Activated CD4-positive, alpha-beta T cell treated with anti-CD3 and anti-CD28 coated beads, Interleukin-2, amount 10 ng/mL, durations not matched to agents 7 days and 5 days (primary cell): ENCODE results near the gene CPZ. TPM values are rescaled to one million over a fixed set of nuclear protein-coding genes. Genes with fewer than 3 reads are reported as not detected.

Source experiments
- CTCF ChIA-PET: fragments of 350-600 bp; sonication (Branson Sonifier 250); formaldehyde crosslinking; loops from one replicate; lab custom pipeline; 2021; ENCODE audit warnings: antibody characterized with exemption; lab: Charles Lee
- POLR2A ChIA-PET: fragments of 350-600 bp; sonication (Branson Sonifier 250); formaldehyde crosslinking; loops from one replicate; lab custom pipeline; 2021; ENCODE audit warnings: antibody characterized with exemption; lab: Charles Lee
- DNase-seq: peaks from one replicate; pipeline ENCODE4 v3.0.0-alpha.2; 2020
- H3K27ac Mint-ChIP-seq: one replicate; pipeline ENCODE4 v1.8.0; 2021; ENCODE audit warnings: mild to moderate bottlenecking, moderate library complexity, mixed read lengths
- H3K27me3 Mint-ChIP-seq: one replicate; pipeline ENCODE4 v1.8.0; 2021; ENCODE audit warnings: mixed read lengths
- H3K36me3 Mint-ChIP-seq: one replicate; pipeline ENCODE4 v1.8.0; 2021; ENCODE audit warnings: low read depth, mixed read lengths
- H3K4me1 Mint-ChIP-seq: one replicate; pipeline ENCODE4 v1.8.0; 2021; ENCODE audit warnings: mixed read lengths
- H3K4me3 Mint-ChIP-seq: one replicate; pipeline ENCODE4 v1.8.0; 2021; ENCODE audit warnings: mild to moderate bottlenecking, moderate library complexity, mixed read lengths
- H3K9me3 Mint-ChIP-seq: one replicate; pipeline ENCODE4 v1.8.0; 2021; ENCODE audit warnings: mixed read lengths
- total RNA-seq, 2 experiments: library from RNA; stranded (reverse); gene quantifications; one replicate each; pipeline ENCODE4 v1.2.3, GENCODE V29; 2021

CPZ gene
- total RNA-seq, 2 experiments from 2014 or later: not detected

- no peak for DNase-seq
- ChIA-PET CTCF (no interaction called here), POLR2A (no interaction called here)
- Mint-ChIP-seq H3K9me3 (no peaks in the 10 kb centered on the region), H3K27ac (no peak overlapping the region), H3K27me3 (peaks cover 13% of the 10 kb centered on the region), H3K4me3 (no peak overlapping the region), H3K36me3 (no peaks in the 10 kb centered on the region), H3K4me1 (peaks cover 8% of the 10 kb centered on the region)
Observed at GRCh38 chr4:8597319-8597718, 4.8 kb downstream of the CPZ start.

GRCh38 chr4:8597791-8598190 lies 5.2 kb downstream of the CPZ start:
- Mint-ChIP-seq H3K9me3 (no peaks in the 10 kb centered on the region), H3K4me1 (peaks cover 8% of the 10 kb centered on the region), H3K4me3 (no peak overlapping the region), H3K27me3 (peaks cover 13% of the 10 kb centered on the region), H3K36me3 (no peaks in the 10 kb centered on the region), H3K27ac (no peak overlapping the region)
- ChIA-PET POLR2A (no interaction called here), CTCF (no interaction called here)
- no peak for DNase-seq

DNA sequence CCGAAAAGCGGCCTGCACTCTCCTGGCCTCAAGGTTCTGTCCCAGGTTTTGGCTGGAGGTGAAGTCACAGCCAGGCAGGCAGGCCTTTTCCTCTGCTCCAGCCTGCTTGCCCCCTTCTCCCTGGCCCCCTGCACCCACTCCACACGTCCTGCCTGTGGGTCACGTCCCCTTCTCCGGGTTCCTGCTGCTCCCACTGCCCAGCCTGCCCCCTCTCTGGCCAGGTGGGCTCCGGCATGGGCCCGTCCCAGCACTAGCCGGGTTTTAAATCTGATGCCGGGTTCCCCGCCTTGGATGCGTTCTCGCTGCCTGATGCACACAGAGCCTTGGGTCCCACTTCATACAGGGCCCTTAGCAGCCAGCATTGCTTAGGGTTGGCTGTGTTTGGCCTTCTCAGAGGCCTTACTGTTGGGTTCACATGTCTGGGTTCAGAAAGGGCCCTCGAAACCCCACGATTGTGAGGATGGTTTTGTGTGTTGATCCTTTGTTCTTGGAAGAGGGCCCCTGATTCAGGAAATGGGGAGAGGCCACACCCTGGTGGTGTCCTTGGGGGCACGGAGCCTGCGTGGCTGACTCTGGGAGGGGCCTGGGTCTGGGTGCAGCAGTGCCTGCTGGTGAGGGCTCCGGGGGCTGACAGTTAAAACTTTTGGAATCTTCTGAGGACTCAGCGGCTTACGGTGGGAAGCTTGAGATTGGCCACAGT lies 6.0 kb downstream of the CPZ start:
- POLR2A ChIA-PET: no interaction called here
- Mint-ChIP-seq H3K27me3 (peaks cover 10% of the 10 kb centered on the region), H3K9me3 (no peaks in the 10 kb centered on the region), H3K36me3 (no peaks in the 10 kb centered on the region), H3K4me3 (no peak overlapping the region), H3K27ac (no peak overlapping the region), H3K4me1 (peaks cover 8% of the 10 kb centered on the region)
- DNase-seq: no peak
- CTCF ChIA-PET: no interaction called here

GRCh38 chr4:8599091-8599460 lies 6.5 kb downstream of the CPZ start:
- peaks cover 4% of the 10 kb centered on the region for H3K27me3 Mint-ChIP-seq
- ChIA-PET POLR2A (no interaction called here), CTCF (no interaction called here)
- no peaks in the 10 kb centered on the region for H3K36me3 Mint-ChIP-seq
- H3K4me1 Mint-ChIP-seq: peaks cover 8% of the 10 kb centered on the region
- no peaks in the 10 kb centered on the region for H3K9me3 Mint-ChIP-seq
- no peak overlapping the region for H3K4me3 Mint-ChIP-seq
- DNase-seq: no peak
- no peak overlapping the region for H3K27ac Mint-ChIP-seq

DNA sequence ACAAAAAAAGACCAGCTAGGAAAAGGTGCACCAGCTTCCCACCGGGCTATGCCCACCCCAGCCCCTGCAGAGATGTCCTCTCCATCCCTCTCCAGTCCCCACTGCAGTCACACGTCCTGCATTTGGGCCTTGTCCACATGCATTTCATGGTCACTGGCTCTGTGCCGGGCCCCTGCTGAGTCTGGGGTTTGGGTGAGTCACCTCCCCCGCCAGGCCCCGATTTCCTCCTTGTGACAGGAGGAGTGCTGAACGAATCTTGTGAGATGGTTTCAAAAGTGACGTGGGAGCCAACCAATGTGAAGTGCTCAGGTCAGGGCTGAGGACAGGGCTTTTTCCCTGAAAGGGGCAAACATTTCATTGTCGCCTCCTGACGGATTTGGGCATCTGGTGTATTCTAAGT lies 7.1 kb downstream of the CPZ start:
- no peaks in the 10 kb centered on the region for H3K9me3 Mint-ChIP-seq
- no peak for DNase-seq
- ChIA-PET CTCF (interaction anchor here (0.5 kb wide), 1 partner anchor 214 kb away, joined by 3 read pairs; no protein-coding TSS in a partner anchor), POLR2A (no interaction called here)
- H3K27ac Mint-ChIP-seq: no peak overlapping the region
- no peak overlapping the region for H3K4me3 Mint-ChIP-seq
- peaks cover 8% of the 10 kb centered on the region for H3K4me1 Mint-ChIP-seq
- no peaks in the 10 kb centered on the region for H3K36me3 Mint-ChIP-seq
- H3K27me3 Mint-ChIP-seq: no peaks in the 10 kb centered on the region

GRCh38 chr4:8600266-8600665 lies 7.7 kb downstream of the CPZ start:
- Mint-ChIP-seq H3K4me3 (no peak overlapping the region), H3K27me3 (no peaks in the 10 kb centered on the region), H3K9me3 (no peaks in the 10 kb centered on the region), H3K4me1 (peaks cover 8% of the 10 kb centered on the region), H3K27ac (no peak overlapping the region), H3K36me3 (no peaks in the 10 kb centered on the region)
- POLR2A ChIA-PET: no interaction called here
- CTCF ChIA-PET: interaction anchor here (0.5 kb wide), 1 partner anchor 214 kb away, joined by 3 read pairs; no protein-coding TSS in a partner anchor
- DNase-seq: no peak

- POLR2A ChIA-PET: no interaction called here
- H3K27ac Mint-ChIP-seq: no peak overlapping the region
- CTCF ChIA-PET: no interaction called here
Observed at GRCh38 chr4:8600686-8601085, 8.1 kb downstream of the CPZ start.

GRCh38 chr4:8601086-8601485 lies 8.5 kb downstream of the CPZ start:
- H3K9me3 Mint-ChIP-seq: no peaks in the 10 kb centered on the region
- no peak overlapping the region for H3K4me3 Mint-ChIP-seq
- no peak overlapping the region for H3K27ac Mint-ChIP-seq
- ChIA-PET POLR2A (no interaction called here), CTCF (no interaction called here)
- peaks cover 8% of the 10 kb centered on the region for H3K4me1 Mint-ChIP-seq
- DNase-seq: no peak
- H3K36me3 Mint-ChIP-seq: no peaks in the 10 kb centered on the region
- H3K27me3 Mint-ChIP-seq: no peaks in the 10 kb centered on the region

More at GRCh38 chr4:8600686-8601085, 8.1 kb downstream of the CPZ start:
- DNase-seq: no peak
- Mint-ChIP-seq H3K36me3 (no peaks in the 10 kb centered on the region), H3K27me3 (no peaks in the 10 kb centered on the region), H3K9me3 (no peaks in the 10 kb centered on the region), H3K4me3 (no peak overlapping the region), H3K4me1 (peaks cover 8% of the 10 kb centered on the region)

DNA sequence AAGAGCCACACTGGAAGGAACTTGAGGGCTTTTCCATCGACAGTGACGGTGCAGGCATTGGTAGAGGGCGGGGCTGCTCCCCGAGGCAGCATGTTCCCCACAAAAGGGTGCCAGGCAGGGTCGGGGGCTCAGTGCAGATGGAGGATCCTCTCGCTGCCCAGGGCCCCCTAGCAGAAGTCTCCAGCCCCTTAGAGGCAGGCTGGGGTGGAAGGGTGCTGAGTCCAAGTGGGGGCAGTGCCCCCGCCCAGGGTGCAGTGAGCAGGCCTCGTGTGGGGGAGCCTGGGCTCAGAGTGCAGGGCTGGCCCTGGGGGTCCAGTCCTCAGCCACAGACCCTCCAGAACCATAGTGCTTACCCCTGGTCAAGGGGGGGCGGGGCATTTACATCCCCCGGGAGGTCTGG lies 9.0 kb downstream of the CPZ start:
- no peak for DNase-seq

GRCh38 chr4:8602686-8603430 lies 10.3 kb downstream of the CPZ start:
- DNase-seq: no peak
- H3K27ac Mint-ChIP-seq: no peak overlapping the region
- H3K4me3 Mint-ChIP-seq: no peak overlapping the region
- no peaks in the 10 kb centered on the region for H3K9me3 Mint-ChIP-seq
- ChIA-PET POLR2A (no interaction called here), CTCF (no interaction called here)
- H3K27me3 Mint-ChIP-seq: no peaks in the 10 kb centered on the region
- H3K4me1 Mint-ChIP-seq: peaks cover 8% of the 10 kb centered on the region
- H3K36me3 Mint-ChIP-seq: no peaks in the 10 kb centered on the region

More for the DNA sequence above, 9.0 kb downstream of the CPZ start:
- POLR2A ChIA-PET: no interaction called here
- H3K4me1 Mint-ChIP-seq: peaks cover 8% of the 10 kb centered on the region
- no peaks in the 10 kb centered on the region for H3K36me3 Mint-ChIP-seq
- H3K27ac Mint-ChIP-seq: no peak overlapping the region
- no peaks in the 10 kb centered on the region for H3K27me3 Mint-ChIP-seq
- H3K9me3 Mint-ChIP-seq: no peaks in the 10 kb centered on the region
- CTCF ChIA-PET: no interaction called here
- H3K4me3 Mint-ChIP-seq: no peak overlapping the region

DNA sequence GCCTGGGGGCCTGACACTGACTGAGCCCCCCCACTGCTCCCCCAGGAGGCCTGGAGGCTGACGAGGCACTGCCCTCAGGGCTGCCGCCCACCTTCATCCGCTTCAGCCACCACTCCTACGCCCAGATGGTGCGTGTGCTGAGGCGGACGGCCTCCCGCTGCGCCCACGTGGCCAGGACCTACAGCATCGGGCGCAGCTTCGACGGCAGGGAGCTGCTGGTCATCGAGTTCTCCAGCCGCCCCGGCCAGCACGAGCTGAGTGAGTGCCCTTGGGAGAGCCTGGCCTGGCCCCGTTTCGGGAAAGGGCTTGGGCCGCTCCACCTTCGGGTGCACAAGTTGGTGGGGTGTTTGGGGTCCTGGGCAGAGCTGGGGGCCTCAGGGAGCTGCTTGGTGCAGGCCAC lies 11.4 kb downstream of the CPZ start:
- no peak overlapping the region for H3K27ac Mint-ChIP-seq
- no peaks in the 10 kb centered on the region for H3K27me3 Mint-ChIP-seq
- ChIA-PET CTCF (no interaction called here), POLR2A (no interaction called here)
- no peaks in the 10 kb centered on the region for H3K9me3 Mint-ChIP-seq
- DNase-seq: no peak
- peaks cover 4% of the 10 kb centered on the region for H3K4me1 Mint-ChIP-seq
- H3K36me3 Mint-ChIP-seq: no peaks in the 10 kb centered on the region
- no peak overlapping the region for H3K4me3 Mint-ChIP-seq

DNA sequence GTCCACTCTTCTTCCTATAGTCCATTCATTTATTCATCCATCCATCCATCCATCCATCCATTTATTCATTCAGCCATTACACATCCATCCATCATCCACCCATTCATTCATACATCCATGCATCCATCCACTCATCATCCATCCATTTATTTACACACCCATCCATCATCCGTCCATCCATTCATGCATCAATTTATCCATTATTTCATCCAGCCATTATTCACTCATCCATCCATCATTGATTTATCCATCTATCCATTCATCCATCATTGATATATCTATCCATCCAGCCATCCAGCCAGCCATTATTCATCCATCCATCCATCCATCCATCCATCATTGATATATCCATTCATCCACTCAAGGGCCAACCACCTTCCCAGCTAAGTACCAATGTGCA lies 12.7 kb downstream of the CPZ start:
- ChIA-PET POLR2A (no interaction called here), CTCF (no interaction called here)

DNA sequence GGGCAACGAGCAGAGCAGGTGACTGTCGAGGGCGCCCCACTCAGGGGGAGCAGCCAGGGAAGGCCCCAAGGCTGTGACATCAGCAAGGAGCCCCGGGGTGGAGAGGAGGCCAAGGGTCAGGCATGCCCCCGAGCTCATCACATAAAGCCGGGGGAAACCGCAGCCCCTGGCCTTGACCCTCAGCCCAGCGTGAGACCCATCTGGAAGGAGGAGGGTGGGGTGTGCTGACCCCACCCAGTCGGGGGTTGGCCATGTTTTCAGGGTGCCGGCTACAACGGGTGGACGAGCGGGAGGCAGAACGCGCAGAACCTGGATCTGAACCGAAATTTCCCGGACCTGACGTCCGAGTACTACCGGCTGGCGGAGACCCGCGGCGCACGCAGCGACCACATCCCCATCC lies 13.9 kb downstream of the CPZ start:
- Mint-ChIP-seq H3K9me3 (no peaks in the 10 kb centered on the region), H3K27ac (no peak overlapping the region), H3K36me3 (no peaks in the 10 kb centered on the region), H3K27me3 (no peaks in the 10 kb centered on the region), H3K4me1 (no peaks in the 10 kb centered on the region), H3K4me3 (no peak overlapping the region)
- no peak for DNase-seq
- ChIA-PET CTCF (no interaction called here), POLR2A (no interaction called here)

More for the DNA sequence above, 12.7 kb downstream of the CPZ start:
- Mint-ChIP-seq H3K27me3 (no peaks in the 10 kb centered on the region), H3K27ac (no peak overlapping the region), H3K9me3 (no peaks in the 10 kb centered on the region), H3K4me1 (no peaks in the 10 kb centered on the region), H3K36me3 (no peaks in the 10 kb centered on the region), H3K4me3 (no peak overlapping the region)
- no peak for DNase-seq
